Choroid plexus epithelial cell (primary cell): ENCODE data around the gene PTGFRN.

Experiments
- DNase-seq: peaks from one replicate; pipeline ENCODE4 v3.0.0-alpha.2; 2010; ENCODE audit warnings: low read depth
- H3K4me3 ChIP-seq: 2 replicates; pipeline ENCODE4 v1.5.1; 2011; ENCODE audit warnings: low read depth, mild to moderate bottlenecking, control low read depth, low read length, moderate library complexity
- TF ChIP-seq, protein P1 (sequence below): conservative IDR thresholded peaks from 2 replicates; pipeline ENCODE4 v1.5.1; 2011; ENCODE audit warnings: low read depth, mild to moderate bottlenecking, control low read depth, inconsistent platforms, low read length, moderate library complexity

Gene PTGFRN

DNA sequence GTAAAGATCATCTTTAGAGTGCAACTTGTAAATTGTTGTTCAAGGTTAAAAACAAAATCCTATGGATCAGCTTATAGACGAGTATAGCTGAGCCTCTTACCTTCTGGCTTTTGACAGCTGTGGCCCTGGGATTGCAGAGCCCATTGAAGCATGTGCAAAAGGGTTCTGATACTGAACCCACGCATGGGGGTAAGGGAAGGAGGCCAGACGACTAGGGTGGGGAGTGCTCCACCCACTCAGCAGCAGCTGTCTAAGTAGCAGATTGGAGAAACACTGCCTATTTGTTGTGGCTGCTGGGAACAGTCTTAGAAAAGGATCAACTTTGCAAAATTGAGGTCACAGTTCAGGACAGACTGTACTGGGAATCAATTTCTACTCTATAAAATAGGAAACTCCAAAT, 107.9 kb downstream of the PTGFRN start:
- no peak for DNase-seq
- TF ChIP-seq, protein P1, sequence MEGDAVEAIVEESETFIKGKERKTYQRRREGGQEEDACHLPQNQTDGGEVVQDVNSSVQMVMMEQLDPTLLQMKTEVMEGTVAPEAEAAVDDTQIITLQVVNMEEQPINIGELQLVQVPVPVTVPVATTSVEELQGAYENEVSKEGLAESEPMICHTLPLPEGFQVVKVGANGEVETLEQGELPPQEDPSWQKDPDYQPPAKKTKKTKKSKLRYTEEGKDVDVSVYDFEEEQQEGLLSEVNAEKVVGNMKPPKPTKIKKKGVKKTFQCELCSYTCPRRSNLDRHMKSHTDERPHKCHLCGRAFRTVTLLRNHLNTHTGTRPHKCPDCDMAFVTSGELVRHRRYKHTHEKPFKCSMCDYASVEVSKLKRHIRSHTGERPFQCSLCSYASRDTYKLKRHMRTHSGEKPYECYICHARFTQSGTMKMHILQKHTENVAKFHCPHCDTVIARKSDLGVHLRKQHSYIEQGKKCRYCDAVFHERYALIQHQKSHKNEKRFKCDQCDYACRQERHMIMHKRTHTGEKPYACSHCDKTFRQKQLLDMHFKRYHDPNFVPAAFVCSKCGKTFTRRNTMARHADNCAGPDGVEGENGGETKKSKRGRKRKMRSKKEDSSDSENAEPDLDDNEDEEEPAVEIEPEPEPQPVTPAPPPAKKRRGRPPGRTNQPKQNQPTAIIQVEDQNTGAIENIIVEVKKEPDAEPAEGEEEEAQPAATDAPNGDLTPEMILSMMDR: no peak
- no peak overlapping the region for H3K4me3 ChIP-seq

DNA sequence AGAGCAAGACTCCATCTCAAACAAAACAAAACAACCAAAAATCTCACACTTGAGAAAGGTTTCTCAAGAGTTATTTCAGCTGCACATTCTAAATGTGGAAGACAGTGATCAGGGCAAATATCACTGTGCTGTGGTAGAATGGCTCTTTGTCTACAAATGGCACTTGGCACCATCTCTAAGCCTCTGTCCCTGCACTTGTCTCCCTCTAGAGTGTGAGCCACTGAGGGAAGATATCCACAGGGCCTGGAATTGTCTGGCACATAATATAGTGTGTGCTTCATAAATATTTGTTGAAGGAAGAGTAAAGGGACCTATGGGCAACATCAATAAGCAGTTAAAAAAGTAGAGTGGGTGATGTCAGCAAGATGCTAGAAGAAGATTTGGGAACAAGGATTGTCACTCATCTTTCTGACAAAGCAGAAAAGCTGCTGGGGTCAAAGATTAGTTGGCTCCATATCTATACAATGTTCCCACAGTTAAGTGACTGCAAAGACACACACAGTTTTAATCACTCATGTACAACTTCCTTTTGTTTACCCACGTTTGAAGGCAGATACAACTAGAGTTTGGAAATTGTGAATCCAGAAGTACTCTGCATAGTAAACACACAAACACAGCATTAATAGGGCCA, 110.9 kb downstream of the PTGFRN start:
- TF ChIP-seq, protein P1: no peak
- no peak overlapping the region for H3K4me3 ChIP-seq
- DNase-seq: no peak

DNA sequence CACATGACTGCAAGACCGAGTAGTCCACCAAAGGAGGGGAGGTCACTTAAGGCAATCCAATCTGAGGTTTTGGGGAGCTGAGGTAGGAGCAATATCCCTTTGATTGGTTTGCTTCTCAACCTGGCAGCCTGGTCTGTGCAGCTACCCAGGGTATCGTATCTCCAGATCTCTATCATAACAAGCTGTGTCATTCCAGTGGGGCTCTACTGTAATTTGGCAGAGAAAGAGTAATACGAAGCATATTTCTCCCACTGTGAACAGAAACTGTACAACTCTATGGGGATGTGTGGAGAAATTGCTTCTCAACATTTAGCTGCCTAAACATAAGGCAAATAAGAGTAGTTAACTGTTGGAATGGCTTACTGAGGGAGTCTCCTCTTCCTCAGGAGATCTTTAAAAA, 112.4 kb downstream of the PTGFRN start:
- DNase-seq: no peak
- TF ChIP-seq, protein P1: no peak
- H3K4me3 ChIP-seq: no peak overlapping the region

DNA sequence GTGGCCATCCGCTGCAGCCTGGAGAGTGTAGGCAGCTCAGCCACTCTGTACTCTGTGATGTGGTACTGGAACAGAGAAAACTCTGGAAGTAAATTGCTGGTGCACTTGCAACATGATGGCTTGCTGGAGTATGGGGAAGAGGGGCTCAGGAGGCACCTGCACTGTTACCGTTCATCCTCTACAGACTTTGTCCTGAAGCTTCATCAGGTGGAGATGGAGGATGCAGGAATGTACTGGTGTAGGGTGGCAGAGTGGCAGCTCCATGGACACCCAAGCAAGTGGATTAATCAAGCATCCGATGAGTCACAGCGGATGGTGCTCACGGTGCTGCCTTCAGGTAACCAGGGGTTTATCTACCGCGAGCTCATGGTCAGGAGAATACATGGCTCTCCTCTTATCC, 115.9 kb downstream of the PTGFRN start:
- TF ChIP-seq, protein P1: no peak
- DNase-seq: no peak
- H3K4me3 ChIP-seq: no peak overlapping the region

DNA sequence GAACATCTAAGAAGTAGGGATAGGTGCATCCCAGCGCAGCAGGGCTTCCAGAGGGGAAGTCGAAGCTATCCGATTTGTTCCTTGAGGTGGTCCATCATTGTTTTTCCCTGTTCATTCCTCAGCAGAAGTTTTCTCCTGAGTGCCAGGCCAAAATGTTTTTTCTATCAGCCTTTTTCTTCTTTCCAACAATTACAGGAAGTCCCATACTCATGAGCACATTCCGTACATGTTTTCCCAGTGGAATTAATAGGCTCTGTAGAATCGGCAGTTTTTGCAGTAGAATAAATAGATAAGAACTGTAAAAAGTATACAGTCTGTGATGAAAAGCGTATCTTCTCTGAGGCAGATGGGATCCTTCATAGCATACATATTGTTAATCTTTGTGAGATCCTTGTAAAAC, 116.6 kb downstream of the PTGFRN start:
- TF ChIP-seq, protein P1: no peak

DNA sequence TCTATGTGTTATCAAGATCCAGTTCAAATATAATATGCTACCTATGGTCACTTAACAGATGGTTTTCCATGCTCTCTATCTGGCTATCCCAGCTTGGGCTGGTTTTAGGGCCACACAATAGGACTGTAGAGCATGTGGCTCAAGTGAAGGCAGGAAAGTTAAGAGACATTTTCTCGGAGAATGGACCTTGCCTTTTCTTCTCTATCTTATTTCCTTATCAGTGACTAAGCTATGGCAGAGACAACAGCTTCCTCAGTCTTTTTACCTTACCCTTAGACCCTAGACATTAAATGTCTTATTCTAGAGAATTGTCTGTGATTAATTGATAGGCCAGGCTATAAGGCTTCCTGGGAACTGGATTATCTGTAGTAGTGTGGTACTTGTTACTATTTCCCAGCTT, 120.0 kb downstream of the PTGFRN start:
- no peak overlapping the region for H3K4me3 ChIP-seq
- TF ChIP-seq, protein P1: no peak
- DNase-seq: no peak

More for the DNA sequence above, 116.6 kb downstream of the PTGFRN start:
- H3K4me3 ChIP-seq: no peak overlapping the region
- peak; percentile 30 for DNase-seq

DNA sequence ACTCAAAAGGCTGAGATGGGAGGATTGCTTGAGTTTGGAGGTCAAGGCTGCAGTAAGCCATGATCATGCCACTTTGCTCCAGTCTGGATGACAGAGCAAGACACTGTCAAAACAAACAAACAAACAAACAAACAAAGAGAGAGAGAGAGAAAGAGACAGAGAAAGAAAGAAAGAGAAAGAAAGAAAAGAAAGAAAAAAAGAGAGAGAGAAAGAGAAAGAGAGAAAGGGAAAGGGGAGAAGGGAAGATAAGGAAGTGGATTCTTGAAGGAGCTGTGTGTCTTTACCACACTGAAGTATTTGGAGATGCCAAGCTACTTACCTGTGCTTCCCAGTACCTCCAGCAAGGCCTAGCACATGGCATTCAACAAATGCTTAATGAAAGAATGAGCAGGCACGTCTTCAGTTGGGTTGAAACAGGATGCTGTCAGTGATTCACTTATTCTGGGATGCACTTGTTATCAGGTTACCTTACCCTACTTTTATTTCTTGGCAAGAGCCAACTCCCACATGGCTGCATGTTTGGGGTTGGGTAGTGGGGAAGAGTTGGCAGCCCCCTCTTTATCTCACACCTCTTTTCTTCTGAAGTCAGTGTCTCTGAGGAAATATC, 120.7 kb downstream of the PTGFRN start:
- no peak for DNase-seq
- H3K4me3 ChIP-seq: no peak overlapping the region
- TF ChIP-seq, protein P1: no peak
